ENCODE results near the gene THADA. TPM values are rescaled to one million over a fixed set of nuclear protein-coding genes. Genes with fewer than 3 reads are reported as not detected.

THADA gene
- total RNA-seq, 1 donor from 2014 or later, result 28.3 TPM

DNA sequence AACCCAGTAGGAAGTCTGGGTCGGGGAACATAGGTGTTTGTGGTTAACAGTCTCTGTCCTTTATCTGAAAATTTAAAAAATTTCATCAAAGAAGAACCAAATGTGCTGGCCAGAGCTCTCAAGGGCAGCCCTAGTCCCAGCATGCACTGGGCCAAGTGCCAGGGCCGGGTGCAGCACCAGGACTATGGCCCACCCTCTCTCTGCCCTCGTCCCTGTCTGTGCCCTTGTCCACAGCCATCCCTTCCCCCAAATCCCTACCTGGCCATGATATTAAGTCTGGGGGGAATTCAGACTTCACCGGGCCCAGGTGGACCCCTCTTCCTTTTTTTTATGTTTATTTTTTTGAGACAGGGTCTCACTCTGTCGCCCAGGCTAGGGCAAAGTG lies 355.1 kb downstream of the THADA start:
- TF ChIP-seq, protein P1, sequence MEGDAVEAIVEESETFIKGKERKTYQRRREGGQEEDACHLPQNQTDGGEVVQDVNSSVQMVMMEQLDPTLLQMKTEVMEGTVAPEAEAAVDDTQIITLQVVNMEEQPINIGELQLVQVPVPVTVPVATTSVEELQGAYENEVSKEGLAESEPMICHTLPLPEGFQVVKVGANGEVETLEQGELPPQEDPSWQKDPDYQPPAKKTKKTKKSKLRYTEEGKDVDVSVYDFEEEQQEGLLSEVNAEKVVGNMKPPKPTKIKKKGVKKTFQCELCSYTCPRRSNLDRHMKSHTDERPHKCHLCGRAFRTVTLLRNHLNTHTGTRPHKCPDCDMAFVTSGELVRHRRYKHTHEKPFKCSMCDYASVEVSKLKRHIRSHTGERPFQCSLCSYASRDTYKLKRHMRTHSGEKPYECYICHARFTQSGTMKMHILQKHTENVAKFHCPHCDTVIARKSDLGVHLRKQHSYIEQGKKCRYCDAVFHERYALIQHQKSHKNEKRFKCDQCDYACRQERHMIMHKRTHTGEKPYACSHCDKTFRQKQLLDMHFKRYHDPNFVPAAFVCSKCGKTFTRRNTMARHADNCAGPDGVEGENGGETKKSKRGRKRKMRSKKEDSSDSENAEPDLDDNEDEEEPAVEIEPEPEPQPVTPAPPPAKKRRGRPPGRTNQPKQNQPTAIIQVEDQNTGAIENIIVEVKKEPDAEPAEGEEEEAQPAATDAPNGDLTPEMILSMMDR (IDR thresholded peaks at IDR 0.05), result no peak
- no peaks in the 10 kb centered on the region for H3K9me3 Mint-ChIP-seq (ENCODE audit: unreplicated experiment)
- no peak overlapping the region for H3K27ac Mint-ChIP-seq (ENCODE audit: unreplicated experiment)

DNA sequence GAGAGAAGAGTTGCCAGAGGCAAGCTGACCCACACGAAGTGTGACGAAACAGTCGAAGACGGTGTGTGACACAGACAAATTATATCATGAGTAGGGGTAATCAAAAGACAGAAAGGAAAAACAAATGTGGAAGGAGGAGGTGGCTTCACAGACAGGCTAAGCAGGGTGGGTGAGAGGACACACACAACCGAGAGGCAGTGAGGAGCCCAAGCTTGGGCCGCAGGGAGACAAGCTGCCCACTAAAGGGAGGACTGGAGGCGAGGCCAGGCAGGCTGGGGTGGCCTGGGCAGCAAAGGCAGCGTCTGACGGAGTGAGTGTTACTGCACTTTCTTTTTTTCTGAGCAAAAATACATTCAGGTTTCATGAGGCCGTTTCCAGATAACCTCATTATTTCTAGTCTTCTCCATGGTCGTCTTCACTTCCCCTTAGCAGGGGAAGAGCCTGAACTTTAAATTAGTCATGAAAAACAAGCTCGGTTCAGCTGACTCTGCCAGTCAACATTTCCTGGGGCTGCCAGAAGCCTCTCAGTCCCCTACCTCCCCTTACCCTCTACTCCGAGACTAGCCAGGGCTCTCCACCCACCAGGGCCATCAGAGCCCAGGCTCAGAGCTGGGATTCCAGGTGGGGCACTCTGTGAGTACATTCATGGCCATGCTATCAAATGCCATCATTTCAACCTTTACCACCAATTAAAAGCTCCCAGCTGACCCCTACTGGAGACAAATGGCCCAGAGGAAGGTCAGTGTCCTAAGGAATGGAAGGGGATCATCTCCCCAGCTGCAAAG lies 355.7 kb downstream of the THADA start:
- DNase-seq (ENCODE audit: extremely low spot score, unreplicated experiment), result no peak
- Mint-ChIP-seq H3K9me3 (ENCODE audit: unreplicated experiment) (no peaks in the 10 kb centered on the region), H3K27me3 (ENCODE audit: unreplicated experiment) (no peaks in the 10 kb centered on the region), H3K4me1 (ENCODE audit: unreplicated experiment) (peaks cover 6% of the 10 kb centered on the region), H3K4me3 (ENCODE audit: unreplicated experiment) (no peak overlapping the region), H3K36me3 (ENCODE audit: unreplicated experiment) (peaks cover 3% of the 10 kb centered on the region), H3K27ac (ENCODE audit: unreplicated experiment) (no peak overlapping the region)
- TF ChIP-seq, protein P1 (IDR thresholded peaks at IDR 0.05), result no peak

More for the DNA sequence above, 355.1 kb downstream of the THADA start:
- Mint-ChIP-seq H3K27me3 (ENCODE audit: unreplicated experiment) (no peaks in the 10 kb centered on the region), H3K36me3 (ENCODE audit: unreplicated experiment) (peaks cover 3% of the 10 kb centered on the region), H3K4me3 (ENCODE audit: unreplicated experiment) (no peak overlapping the region), H3K4me1 (ENCODE audit: unreplicated experiment) (peaks cover 6% of the 10 kb centered on the region)
- DNase-seq (ENCODE audit: extremely low spot score, unreplicated experiment), result no peak

DNA sequence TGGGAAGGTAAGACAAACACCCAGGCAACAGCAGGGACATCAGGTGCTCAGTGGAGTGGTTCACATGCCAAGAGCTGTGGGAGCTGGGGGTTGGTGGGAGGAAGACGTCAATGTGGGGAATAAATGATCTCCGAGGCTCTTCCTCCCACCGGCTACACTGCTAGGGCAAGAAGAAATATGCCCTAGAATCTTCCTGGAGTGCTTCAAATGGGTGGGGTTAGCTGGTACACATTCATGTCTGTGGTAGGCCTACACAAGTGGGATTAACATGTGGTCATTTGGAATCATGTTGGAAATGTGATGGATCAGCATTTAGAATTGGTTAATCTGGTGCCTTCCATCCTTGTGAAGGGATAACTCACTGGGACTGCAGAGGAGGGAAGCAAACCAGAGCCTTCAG lies 357.0 kb downstream of the THADA start:
- Mint-ChIP-seq H3K4me1 (ENCODE audit: unreplicated experiment) (peaks cover 6% of the 10 kb centered on the region), H3K36me3 (ENCODE audit: unreplicated experiment) (no peaks in the 10 kb centered on the region), H3K27ac (ENCODE audit: unreplicated experiment) (no peak overlapping the region), H3K27me3 (ENCODE audit: unreplicated experiment) (no peaks in the 10 kb centered on the region), H3K9me3 (ENCODE audit: unreplicated experiment) (no peaks in the 10 kb centered on the region), H3K4me3 (ENCODE audit: unreplicated experiment) (no peak overlapping the region)
- DNase-seq (ENCODE audit: extremely low spot score, unreplicated experiment), result no peak
- TF ChIP-seq, protein P1 (IDR thresholded peaks at IDR 0.05), result no peak

DNA sequence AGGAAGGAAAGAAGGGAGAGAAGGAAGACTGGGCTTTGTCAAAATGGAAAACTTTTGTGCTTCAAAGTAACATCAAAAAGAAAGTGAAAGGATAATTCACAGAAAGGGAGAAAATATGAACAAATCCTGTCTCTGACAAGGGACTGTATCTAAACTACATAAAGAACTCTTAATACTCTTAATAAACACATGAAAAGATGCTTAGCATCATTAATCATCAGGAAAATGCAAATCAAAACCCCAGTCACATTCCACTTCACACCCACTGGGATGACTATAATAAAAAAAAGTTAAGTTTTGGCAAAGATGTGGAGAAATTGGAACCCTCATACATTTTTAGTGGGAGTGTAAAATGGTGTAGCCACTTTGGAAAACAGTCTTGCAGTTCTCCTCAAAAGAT lies 357.7 kb downstream of the THADA start:
- peak overlapping the region; percentile 41 for H3K27ac Mint-ChIP-seq (ENCODE audit: unreplicated experiment)

More for the DNA sequence above, 357.7 kb downstream of the THADA start:
- DNase-seq (ENCODE audit: extremely low spot score, unreplicated experiment), result no peak
- Mint-ChIP-seq H3K27me3 (ENCODE audit: unreplicated experiment) (no peaks in the 10 kb centered on the region), H3K4me3 (ENCODE audit: unreplicated experiment) (no peak overlapping the region), H3K9me3 (ENCODE audit: unreplicated experiment) (no peaks in the 10 kb centered on the region), H3K36me3 (ENCODE audit: unreplicated experiment) (no peaks in the 10 kb centered on the region), H3K4me1 (ENCODE audit: unreplicated experiment) (peaks cover 6% of the 10 kb centered on the region)
- TF ChIP-seq, protein P1 (IDR thresholded peaks at IDR 0.05), result no peak

All from osteocyte (in vitro differentiated cells).